GM21576 (cell line): ENCODE results near the gene DDX50.
"Not testable (repeated sequence)": the region's sequence is repeated elsewhere in the genome, so short reads cannot be mapped to it uniquely, and the experiment has no call there.

Experiments
- ATAC-seq: cut with Tn5 transposase; IDR thresholded peaks from one replicate; pipeline ENCODE4 v1.9.1; 2021; ENCODE audit warnings: mild to moderate bottlenecking, moderate library complexity; ENCODE audit not compliant: unreplicated experiment

DDX50 gene, protein sequence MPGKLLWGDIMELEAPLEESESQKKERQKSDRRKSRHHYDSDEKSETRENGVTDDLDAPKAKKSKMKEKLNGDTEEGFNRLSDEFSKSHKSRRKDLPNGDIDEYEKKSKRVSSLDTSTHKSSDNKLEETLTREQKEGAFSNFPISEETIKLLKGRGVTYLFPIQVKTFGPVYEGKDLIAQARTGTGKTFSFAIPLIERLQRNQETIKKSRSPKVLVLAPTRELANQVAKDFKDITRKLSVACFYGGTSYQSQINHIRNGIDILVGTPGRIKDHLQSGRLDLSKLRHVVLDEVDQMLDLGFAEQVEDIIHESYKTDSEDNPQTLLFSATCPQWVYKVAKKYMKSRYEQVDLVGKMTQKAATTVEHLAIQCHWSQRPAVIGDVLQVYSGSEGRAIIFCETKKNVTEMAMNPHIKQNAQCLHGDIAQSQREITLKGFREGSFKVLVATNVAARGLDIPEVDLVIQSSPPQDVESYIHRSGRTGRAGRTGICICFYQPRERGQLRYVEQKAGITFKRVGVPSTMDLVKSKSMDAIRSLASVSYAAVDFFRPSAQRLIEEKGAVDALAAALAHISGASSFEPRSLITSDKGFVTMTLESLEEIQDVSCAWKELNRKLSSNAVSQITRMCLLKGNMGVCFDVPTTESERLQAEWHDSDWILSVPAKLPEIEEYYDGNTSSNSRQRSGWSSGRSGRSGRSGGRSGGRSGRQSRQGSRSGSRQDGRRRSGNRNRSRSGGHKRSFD

GRCh38 chr10:68901105-68901927 is at the start of gene DDX50:
Gene DDX50 (plus strand): TSS chr10:68901315. CDS start chr10:68901385, 70 bp downstream.
- ATAC-seq = peak; percentile 97

- ATAC-seq = no peak
Observed at GRCh38 chr10:68856352-68856751, 44.8 kb upstream of the DDX50 start.

- no peak for ATAC-seq
Observed at GRCh38 chr10:68857005-68857404, 44.1 kb upstream of the DDX50 start.

DNA sequence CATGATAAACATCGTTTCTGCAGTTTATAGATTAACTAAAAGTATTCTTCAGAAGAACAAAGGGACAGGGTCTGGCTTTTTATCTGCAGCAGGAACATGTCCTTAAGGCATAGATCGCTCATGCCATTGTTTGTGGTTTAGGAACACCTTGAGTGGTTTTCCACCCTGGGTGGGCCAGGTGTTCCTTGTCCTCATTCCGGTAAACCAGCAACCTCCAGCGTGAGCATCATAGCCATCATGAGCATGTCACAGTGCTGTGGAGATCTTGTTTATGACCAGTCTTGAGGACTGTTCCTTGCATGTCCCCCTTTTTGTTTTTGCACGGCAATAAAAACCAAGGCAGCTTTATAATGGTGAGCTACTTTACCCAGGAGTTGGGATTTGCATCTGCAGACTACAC is 39.9 kb upstream of the DDX50 start:
- no peak for ATAC-seq

- no peak for ATAC-seq
Observed at GRCh38 chr10:68864611-68865010, 36.5 kb upstream of the DDX50 start.

DNA sequence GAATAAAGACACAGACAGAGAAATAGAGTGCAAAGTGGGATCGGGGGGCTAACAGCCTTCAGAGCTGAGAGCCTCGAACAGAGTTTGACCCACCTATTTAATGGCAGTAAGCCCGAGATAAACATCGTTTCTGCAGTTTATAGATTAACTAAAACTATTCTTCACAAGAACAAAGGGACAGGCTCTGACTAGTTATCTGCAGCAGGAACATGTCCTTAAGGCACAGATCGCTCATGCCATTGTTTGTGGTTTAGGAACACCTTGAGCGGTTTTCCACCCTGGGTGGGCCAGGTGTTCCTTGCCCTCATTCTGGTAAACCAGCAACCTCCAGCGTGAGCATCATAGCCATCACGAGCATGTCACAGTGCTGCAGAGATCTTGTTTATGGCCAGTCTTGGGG is 32.9 kb upstream of the DDX50 start:
- ATAC-seq = not testable (repeated sequence)

DNA sequence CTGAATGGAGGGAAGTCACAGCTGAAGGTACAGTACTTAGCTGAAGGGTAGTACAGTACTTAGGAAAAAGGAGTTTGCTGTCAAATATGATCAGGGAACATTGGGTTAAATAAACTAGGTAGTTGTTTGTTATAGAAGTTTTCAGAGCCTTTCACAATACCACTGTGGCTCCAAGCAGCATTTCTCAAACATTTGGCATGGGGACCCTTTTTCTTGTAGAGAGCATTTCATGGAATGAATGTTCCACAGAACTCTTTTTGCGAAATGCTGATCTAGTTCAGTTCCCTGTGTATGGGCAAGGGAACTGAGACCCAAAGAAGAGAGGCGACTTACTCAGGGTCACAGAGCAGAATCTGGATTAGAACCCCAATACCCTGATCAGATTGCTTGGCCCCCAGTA is 31.5 kb upstream of the DDX50 start:
- ATAC-seq = no peak

DNA sequence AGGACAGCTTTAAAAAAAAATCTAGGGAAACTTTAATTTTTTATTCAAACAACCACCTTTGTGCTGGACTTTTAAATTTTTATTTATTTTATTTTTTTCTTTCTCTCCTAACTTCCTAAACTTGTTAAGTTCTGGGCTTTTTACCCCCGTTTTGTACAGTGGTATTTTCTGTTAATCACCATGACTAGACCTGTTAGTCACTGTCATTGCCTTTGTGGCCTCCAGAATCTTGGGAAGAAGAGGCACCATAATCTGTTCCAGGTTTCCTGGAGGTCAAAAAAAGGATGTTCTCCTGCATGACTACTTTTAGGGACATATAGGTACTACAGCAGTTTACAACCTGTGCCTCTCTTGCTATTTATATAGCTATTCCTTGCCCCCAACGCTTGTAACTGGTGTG is 31.1 kb upstream of the DDX50 start:
- no peak for ATAC-seq

- no peak for ATAC-seq
Observed at GRCh38 chr10:68870545-68871104, 30.5 kb upstream of the DDX50 start.

DNA sequence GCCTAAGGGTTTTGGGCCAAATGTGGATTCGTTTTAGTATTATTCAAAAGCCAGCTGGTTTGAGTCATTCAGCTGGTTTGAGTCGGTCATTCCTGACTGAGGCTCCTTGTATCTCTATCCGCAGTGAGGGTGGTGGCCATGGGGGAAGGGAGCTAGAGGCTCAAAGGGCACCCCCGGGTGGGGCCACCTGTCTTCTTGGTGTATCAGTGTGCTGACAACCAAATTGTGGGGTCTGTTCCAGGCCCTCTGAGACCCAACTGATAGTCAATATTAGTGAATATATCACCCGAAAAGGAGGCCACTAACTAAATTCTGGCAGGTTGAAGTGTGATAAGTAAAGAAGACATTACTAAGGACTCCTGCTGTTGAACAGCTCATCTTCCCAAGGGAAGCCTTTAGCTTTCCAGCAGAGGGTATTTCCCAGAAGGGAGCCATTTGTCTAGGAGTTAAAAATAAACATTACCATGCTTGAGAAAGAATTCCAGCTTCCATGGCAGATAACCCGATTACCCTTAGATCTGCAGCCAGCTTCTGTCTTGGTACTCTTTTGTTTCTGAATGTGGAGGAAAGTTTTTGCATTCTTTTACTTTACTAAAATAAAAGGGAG is 29.9 kb upstream of the DDX50 start:
- no peak for ATAC-seq

DNA sequence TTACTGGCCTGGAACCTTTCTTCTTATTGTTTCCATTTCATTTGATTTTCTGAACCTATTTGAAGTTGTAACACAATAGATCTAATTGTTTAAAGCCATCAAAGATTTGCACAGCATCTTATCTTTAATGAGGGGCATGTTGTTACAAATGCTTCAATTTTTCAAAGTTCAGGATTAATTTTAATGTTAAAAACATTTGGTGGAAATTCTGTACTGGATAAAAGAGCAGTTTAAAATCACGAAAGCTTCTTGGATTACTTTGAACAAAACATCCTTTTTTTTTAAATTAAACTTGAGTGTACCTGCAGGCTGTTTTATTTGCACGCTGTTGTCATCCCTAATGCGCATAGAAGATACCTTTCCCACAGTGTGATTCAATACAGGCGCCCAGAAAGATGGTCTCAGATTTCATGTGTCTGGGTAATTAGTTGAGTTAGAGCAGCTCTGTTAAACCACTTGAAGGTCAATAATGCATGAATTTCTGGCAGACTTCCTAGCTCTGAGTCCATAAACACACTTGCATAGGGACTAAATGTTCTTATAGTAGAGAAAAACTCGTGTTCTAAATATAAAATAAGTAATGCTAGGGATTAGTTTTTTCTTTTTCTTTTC is 29.3 kb upstream of the DDX50 start:
- ATAC-seq = no peak

GRCh38 chr10:68876246-68877138 is 24.6 kb upstream of the DDX50 start:
- ATAC-seq = no peak

- no peak for ATAC-seq
Observed at GRCh38 chr10:68877482-68878110, 23.5 kb upstream of the DDX50 start.

DNA sequence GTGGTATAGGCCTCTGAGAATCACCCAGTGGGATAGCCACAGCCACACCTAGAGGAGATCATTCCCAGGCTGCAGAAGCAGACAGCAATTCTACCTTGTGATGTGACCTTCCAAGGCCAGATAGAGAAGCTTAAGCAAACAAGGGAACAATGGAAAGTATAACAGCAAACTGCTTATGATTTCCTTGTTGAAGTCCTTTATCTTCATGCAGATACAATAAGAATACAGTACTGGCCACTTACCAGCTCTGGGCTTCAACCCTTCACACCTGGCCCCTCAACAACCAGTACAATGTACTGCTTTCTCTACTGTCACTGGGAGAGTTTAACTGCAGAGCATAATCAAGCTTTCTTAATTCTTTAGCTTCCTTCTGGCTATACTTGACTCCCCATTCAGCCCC is 22.6 kb upstream of the DDX50 start:
- ATAC-seq = no peak

DNA sequence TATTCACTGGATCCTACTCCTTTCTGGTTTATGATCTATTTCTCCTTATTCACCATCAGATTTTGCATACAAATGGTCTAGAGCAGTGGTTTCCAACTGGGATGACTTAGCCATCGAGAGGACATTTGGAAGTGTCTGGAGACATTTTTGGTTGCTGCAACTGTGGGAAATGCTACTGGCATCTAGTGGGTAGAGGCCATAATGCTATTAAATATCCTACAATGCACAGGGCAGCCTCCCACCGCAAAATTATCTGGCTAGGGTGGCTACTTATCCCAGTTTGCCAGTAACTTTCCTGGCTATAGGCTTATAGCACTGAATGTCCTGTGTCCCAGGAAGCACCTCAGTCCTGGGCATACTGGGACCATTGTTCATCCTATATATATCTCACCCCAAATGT is 21.5 kb upstream of the DDX50 start:
- no peak for ATAC-seq

DNA sequence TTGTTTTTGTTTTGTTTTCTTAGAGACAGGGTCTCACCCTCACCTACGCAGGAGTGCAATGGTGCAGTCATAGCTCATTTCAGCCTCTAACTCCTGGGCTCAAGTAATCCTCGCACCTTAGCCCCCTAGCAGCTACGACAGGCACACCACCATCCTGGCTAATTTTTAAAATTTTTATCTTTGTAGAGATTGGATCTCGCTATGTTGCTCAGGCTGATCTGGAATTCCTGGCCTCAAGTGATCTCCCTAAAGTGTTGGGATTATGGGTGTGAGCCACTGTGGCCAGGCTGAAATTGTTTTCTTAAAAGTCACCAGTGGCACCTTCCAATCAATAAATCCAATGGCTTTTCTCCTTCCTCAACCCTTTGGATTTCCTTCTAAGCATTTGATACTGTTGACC is 20.9 kb upstream of the DDX50 start:
- ATAC-seq = no peak

DNA sequence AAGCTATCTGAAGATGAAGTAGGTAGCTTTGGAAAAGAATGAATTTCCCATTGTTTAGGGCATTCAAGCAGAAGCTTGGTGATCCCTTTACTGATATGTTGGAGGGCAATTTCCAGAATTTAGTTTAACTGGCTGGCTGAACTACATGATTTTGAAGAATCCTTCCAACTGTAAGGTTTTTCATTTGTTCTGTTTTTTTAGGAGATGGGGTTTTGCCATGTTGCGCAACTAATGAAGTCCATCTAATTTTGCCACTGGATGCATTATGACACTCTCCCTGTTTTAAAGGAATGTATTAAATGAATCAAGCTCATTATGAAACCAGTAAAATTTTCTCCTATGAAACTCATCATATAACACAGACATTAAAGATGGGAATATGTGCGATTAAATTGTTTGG is 6.1 kb upstream of the DDX50 start:
- no peak for ATAC-seq

GRCh38 chr10:68897336-68897741 is 3.8 kb upstream of the DDX50 start:
- ATAC-seq = no peak
